ENCODE results near the gene NIPSNAP3A. TPM values are rescaled to one million over a fixed set of nuclear protein-coding genes. Genes with fewer than 3 reads are reported as not detected.

NIPSNAP3A gene
- total and polyA plus RNA-seq, 2 of the 8 experiments (the other 6 are each of a cell fraction or from before 2014, with no cell fraction given): 9.3 to 9.4 TPM

DNA sequence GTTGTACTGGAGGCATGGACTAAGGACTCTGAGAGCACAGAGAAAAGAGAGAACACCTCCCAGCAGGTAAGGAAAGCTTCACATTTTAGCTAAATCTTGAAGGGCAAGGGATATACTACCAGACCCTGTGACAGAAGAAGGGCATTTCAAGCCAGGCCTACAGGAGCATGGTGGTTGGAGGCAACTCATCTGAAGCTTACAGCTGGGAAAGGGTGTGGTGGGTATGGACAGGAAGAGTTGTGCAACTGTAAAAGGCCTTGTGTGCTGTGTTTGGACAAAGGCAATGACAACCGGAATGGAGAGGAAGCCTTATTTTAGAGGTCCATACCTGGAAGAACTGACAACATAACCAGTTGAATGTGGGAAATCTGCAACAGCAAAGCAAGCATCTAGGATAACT, 47.6 kb downstream of the NIPSNAP3A start:
- Histone ChIP-seq H3K4me2 (ENCODE audit: insufficient read depth in 1 of 2, low read depth in 2 of 2, low read length in 2 of 2) (no peak overlapping the region), H3K23ac (ENCODE audit: insufficient read length) (no peak overlapping the region), H2AFZ (ENCODE audit: low read length) (no peak overlapping the region), H3K9me3 (ENCODE audit: insufficient read depth in 2 of 2, low read depth in 1 of 2, low read length in 1 of 2) (no peaks in the 10 kb centered on the region), H3K27ac (ENCODE audit: low read depth, low read length) (no peak overlapping the region), H3K18ac (ENCODE audit: extremely low read depth, low read length) (no peak overlapping the region), H2BK15ac (ENCODE audit: low read length) (no peak overlapping the region), H2AK5ac (ENCODE audit: low read depth, low read length) (no peak overlapping the region), H3K4me1 (replicated peaks in 1 of 4; ENCODE audit: control insufficient read depth in 3 of 4, insufficient read depth in 4 of 4, low read length in 3 of 4) (no peaks in the 10 kb centered on the region), H3K79me2 (ENCODE audit: control insufficient read depth in 1 of 2, insufficient read depth in 2 of 2, low read length in 2 of 2) (no peaks in the 10 kb centered on the region), H3K56ac (replicated peaks; ENCODE audit: insufficient read length, low read depth, low read length) (no peak overlapping the region), H2BK20ac (ENCODE audit: low read length) (no peak overlapping the region), H2BK12ac (ENCODE audit: low read depth, low read length) (no peak overlapping the region), H3K4me3 (ENCODE audit: extremely low read depth in 1 of 4, insufficient read depth in 2 of 4, low read depth in 3 of 4, low read length in 4 of 4) (no peak overlapping the region), H3K27me3 (replicated peaks in 1 of 4; ENCODE audit: control insufficient read depth in 3 of 4, extremely low read depth in 1 of 4, insufficient read depth in 3 of 4, low read length in 3 of 4) (no peaks in the 10 kb centered on the region), H3K36me3 (ENCODE audit: control insufficient read depth in 2 of 4, insufficient read depth in 4 of 4, low read length in 3 of 4) (peaks cover 2 to 43% (median 37%) of the 10 kb centered on the region in 4 experiments; a peak in 6 of 8 replicates), H3K14ac (ENCODE audit: insufficient read length) (no peak overlapping the region), H3K9ac (replicated peaks in 1 of 4; ENCODE audit: extremely low read depth in 1 of 4, low read depth in 3 of 4, low read length in 3 of 4) (no peak overlapping the region), H2BK120ac (replicated peaks; ENCODE audit: low read depth, low read length) (no peak overlapping the region), H3K79me1 (ENCODE audit: low read depth, low read length) (no peaks in the 10 kb centered on the region), H4K20me1 (replicated peaks in 1 of 2; ENCODE audit: control insufficient read depth in 1 of 2, insufficient read depth in 2 of 2, low read length in 2 of 2) (peaks cover 0 to 3% of the 10 kb centered on the region in 2 experiments), H4K91ac (replicated peaks; ENCODE audit: insufficient read length, low read length) (no peak overlapping the region), H2BK5ac (ENCODE audit: low read depth, low read length) (no peak overlapping the region), H4K5ac (ENCODE audit: insufficient read length, low read depth, low read length) (no peak overlapping the region), H3K4ac (replicated peaks; ENCODE audit: insufficient read length, low read depth, low read length) (no peak overlapping the region), H3K23me2 (ENCODE audit: low read depth, low read length) (no peaks in the 10 kb centered on the region), H4K8ac (ENCODE audit: extremely low read depth, insufficient read depth, low read length) (no peak overlapping the region)
- POLR2A ChIA-PET (ENCODE audit: partially characterized antibody): interaction anchor here (0.7 kb wide), 1 partner anchor 1608 kb away, joined by 3 read pairs; no protein-coding TSS in a partner anchor
- DNase-seq (ENCODE audit: low read depth in 1 of 2, low spot score in 2 of 2) (no peak), FAIRE-seq (no peak)
- CTCF ChIA-PET (ENCODE audit: partially characterized antibody): interaction anchor here (1.2 kb wide), 1 partner anchor 15 kb away, joined by 4 read pairs; no protein-coding TSS in a partner anchor
- 93% methylated on average over 1 of the region's 1 CpG; no CpG with 5 or more reads in 1 of the 2 experiments for WGBS, 2 experiments (ENCODE audit: extremely low coverage in 1 of 2, insufficient coverage in 1 of 2, insufficient read length in 1 of 2, insufficient replicate concordance in 2 of 2, low coverage in 1 of 2, low lambda C conversion rate in 2 of 2, missing lambda C conversion rate in 1 of 2)
- TF ChIP-seq NANOG (IDR thresholded peaks at IDR 0.05; ENCODE audit: insufficient read depth, low read depth, low read length, poor library complexity, severe bottlenecking) (no peak), KDM5A (IDR thresholded peaks at IDR 0.05; ENCODE audit: low read length) (no peak), SP4 (IDR thresholded peaks at IDR 0.05; ENCODE audit: low read length) (no peak), NRF1 (IDR thresholded peaks at IDR 0.05; ENCODE audit: low read depth, low read length) (no peak), POU5F1 (IDR thresholded peaks at IDR 0.05; ENCODE audit: low read depth, low read length) (no peak), CBX8 (IDR thresholded peaks at IDR 0.05; ENCODE audit: borderline replicate concordance, low read depth, low read length) (no peak)
